HL-60 (cell line): ENCODE data around the gene NR5A1.

Experiments
- DNase-seq, 2 experiments: peaks; one replicate each; pipeline ENCODE4 v3.0.0-alpha.2; 2010 to 2020; ENCODE audit warnings: low read depth in 1 of 2, low spot score in 1 of 2
- H3K27ac ChIP-seq: fragments of 250-450 bp; sonication (Bioruptor Pico); replicated peaks from 2 replicates; pipeline ENCODE4 v1.5.1; 2020; ENCODE audit warnings: mild to moderate bottlenecking, moderate library complexity
- H3K27me3 ChIP-seq: fragments of 250-450 bp; sonication (Bioruptor Pico); 2 replicates; pipeline ENCODE4 v1.5.1; 2021; ENCODE audit warnings: mild to moderate bottlenecking, moderate library complexity; ENCODE audit not compliant: insufficient read depth, poor library complexity, severe bottlenecking
- H3K4me3 ChIP-seq: replicated peaks from 2 replicates; pipeline ENCODE4 v1.5.1; 2011; ENCODE audit warnings: mild to moderate bottlenecking, control low read depth, low read length; ENCODE audit not compliant: insufficient read depth
- CTCF ChIP-seq: IDR thresholded peaks from one replicate; pipeline ENCODE4 v1.5.1; 2011; ENCODE audit warnings: low read length, control low read depth, inconsistent platforms; ENCODE audit not compliant: insufficient read depth
- GABPA ChIP-seq: IDR thresholded peaks from 2 replicates; pipeline ENCODE4 v1.6.1; 2012; ENCODE audit warnings: low read depth
- POLR2AphosphoS5 ChIP-seq: IDR thresholded peaks from 2 replicates; pipeline ENCODE4 v1.6.1; 2012; ENCODE audit warnings: low read depth
- SPI1 ChIP-seq: IDR thresholded peaks from 2 replicates; pipeline ENCODE4 v1.6.1; 2012; ENCODE audit warnings: low read depth, mild to moderate bottlenecking, borderline replicate concordance
- TF ChIP-seq, protein P1 (sequence below): IDR thresholded peaks from 2 replicates; pipeline ENCODE4 v1.6.1; 2012; ENCODE audit warnings: low read depth; ENCODE audit not compliant: insufficient replicate concordance

The NR5A1 gene

DNA sequence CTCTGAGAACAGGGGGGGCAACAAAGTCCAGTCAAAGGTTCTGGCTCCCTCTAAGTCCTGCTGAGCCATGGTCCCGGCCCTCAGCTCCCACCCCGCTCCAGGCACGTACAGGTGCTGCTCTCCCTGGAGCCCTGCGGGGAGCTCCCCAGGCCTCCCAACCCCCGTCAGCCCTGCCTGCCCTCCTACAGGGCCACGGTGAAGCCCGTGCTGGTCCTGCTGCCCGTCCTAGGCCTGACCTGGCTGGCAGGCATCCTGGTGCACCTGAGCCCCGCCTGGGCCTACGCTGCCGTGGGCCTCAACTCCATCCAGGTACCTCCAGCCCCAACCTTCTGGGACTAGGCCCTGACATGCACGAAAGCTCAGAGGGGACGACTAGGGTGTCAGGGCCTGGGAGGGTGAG is 36.9 kb downstream of the NR5A1 start:
- Histone ChIP-seq H3K27ac (no peak overlapping the region), H3K4me3 (no peak overlapping the region), H3K27me3 (no peaks in the 10 kb centered on the region)
- TF ChIP-seq, protein P1, sequence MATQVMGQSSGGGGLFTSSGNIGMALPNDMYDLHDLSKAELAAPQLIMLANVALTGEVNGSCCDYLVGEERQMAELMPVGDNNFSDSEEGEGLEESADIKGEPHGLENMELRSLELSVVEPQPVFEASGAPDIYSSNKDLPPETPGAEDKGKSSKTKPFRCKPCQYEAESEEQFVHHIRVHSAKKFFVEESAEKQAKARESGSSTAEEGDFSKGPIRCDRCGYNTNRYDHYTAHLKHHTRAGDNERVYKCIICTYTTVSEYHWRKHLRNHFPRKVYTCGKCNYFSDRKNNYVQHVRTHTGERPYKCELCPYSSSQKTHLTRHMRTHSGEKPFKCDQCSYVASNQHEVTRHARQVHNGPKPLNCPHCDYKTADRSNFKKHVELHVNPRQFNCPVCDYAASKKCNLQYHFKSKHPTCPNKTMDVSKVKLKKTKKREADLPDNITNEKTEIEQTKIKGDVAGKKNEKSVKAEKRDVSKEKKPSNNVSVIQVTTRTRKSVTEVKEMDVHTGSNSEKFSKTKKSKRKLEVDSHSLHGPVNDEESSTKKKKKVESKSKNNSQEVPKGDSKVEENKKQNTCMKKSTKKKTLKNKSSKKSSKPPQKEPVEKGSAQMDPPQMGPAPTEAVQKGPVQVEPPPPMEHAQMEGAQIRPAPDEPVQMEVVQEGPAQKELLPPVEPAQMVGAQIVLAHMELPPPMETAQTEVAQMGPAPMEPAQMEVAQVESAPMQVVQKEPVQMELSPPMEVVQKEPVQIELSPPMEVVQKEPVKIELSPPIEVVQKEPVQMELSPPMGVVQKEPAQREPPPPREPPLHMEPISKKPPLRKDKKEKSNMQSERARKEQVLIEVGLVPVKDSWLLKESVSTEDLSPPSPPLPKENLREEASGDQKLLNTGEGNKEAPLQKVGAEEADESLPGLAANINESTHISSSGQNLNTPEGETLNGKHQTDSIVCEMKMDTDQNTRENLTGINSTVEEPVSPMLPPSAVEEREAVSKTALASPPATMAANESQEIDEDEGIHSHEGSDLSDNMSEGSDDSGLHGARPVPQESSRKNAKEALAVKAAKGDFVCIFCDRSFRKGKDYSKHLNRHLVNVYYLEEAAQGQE, result no peak
- TF ChIP-seq GABPA, result no peak
- TF ChIP-seq POLR2AphosphoS5, result no peak
- TF ChIP-seq CTCF, result no peak
- no peak for TF ChIP-seq SPI1
- no peak for DNase-seq

- TF ChIP-seq GABPA (no peak), POLR2AphosphoS5 (no peak), CTCF (no peak), SPI1 (no peak)
- TF ChIP-seq, protein P1, result no peak
- Histone ChIP-seq H3K27ac (no peak overlapping the region), H3K4me3 (no peak overlapping the region), H3K27me3 (no peaks in the 10 kb centered on the region)
- DNase-seq, result no peak
Measured at GRCh38 chr9:124469011-124469832, 38.0 kb downstream of the NR5A1 start.

DNA sequence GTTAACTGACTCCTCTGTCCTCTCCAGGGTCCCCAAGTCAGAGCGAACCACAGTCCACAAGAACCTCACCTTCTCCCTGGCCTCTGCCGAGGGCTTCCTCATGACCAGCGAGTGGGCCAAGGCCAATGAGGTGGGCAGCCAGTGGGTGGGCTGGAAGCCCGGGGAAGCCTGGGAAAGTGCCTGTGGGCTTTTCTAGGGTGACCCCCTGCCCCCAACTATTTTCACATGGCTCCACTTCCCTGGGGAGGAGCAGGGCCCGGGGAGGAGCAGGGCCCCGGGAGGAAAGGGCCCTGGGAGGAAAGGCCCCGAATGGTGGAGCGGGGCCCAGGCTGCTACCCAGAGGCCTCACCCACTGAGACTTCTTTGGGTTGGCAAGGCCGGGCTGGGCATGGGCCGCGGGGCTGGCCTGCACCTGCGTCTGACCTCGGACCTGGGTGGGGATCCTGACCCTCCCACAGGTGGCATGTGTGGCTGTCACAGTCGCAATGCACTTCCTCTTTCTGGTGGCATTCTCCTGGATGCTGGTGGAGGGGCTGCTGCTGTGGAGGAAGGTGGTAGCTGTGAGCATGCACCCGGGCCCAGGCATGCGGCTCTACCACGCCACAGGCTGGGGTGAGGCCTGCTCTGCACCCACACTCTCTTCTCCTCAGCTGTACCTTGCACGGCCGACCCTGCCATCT is 39.0 kb downstream of the NR5A1 start:
- Histone ChIP-seq H3K27ac (no peak overlapping the region), H3K4me3 (no peak overlapping the region), H3K27me3 (no peaks in the 10 kb centered on the region)
- peak in 1 of 2 experiments; percentile 25 for DNase-seq
- no peak for TF ChIP-seq GABPA
- TF ChIP-seq SPI1, result peak; percentile 92

DNA sequence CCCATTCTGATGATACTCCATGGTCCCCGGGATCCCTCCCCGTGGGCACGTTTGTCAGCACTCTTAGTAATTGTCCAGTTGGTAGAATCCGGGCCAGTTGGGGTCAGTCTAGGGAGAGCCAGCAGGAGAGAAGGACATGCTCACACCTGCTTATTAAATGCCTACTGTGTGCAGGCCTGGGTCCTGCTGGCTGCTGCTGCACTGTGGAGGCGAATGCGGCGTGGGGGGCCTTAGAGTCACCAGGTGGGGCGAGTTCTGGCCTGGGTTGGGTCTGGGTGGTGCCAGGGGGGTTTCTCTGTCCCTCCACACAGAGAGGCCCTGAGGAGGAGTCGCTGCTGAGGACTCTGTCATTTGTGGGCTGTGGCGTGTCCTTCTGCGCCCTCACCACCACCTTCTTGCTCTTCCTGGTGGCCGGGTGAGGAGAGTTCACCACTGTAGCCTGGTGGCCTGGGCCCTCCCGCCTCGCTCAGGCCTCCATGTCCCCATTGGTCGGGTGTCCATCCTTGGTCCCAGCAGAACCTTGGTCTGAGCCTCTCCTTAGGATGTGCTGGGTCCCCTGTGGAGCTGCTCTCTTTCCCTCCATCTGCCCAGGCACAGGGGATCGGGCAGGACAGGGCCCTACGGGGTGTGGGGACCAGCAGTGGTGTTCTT is 39.7 kb downstream of the NR5A1 start:
- DNase-seq, result no peak
- Histone ChIP-seq H3K27me3 (no peaks in the 10 kb centered on the region), H3K27ac (no peak overlapping the region), H3K4me3 (no peak overlapping the region)
- no peak for TF ChIP-seq POLR2AphosphoS5
- TF ChIP-seq SPI1, result no peak
- no peak for TF ChIP-seq GABPA
- no peak for TF ChIP-seq CTCF
- TF ChIP-seq, protein P1, result no peak
